ENCODE measurements around the gene MB21D2. TPM values are rescaled to one million over a fixed set of nuclear protein-coding genes. Genes with fewer than 3 reads are reported as not detected.
"Not testable (repeated sequence)": the region's sequence is repeated elsewhere in the genome, so short reads cannot be mapped to it uniquely, and the experiment has no call there.

The MB21D2 gene
- total RNA-seq (2014; rRNA removed): 10.0 and 11.0 TPM in 2 replicates
- 2.2 TPM for polyA plus RNA-seq (2012)

- DNase-seq (ENCODE audit: low read depth): peak; percentile 78
Observed at GRCh38 chr3:192917404-192918274, at the start of gene MB21D2. Gene MB21D2, minus strand, starts transcription at chr3:192917856. Its CDS starts 16 bp downstream, at chr3:192917840.

- DNase-seq (ENCODE audit: low read depth): not testable (repeated sequence)
Observed at GRCh38 chr3:192964959-192965719, 47.5 kb upstream of the MB21D2 start.

GRCh38 chr3:192959773-192960172 lies 42.1 kb upstream of the MB21D2 start:
- DNase-seq (ENCODE audit: low read depth): no peak

GRCh38 chr3:192958219-192958872 lies 40.7 kb upstream of the MB21D2 start:
- DNase-seq (ENCODE audit: low read depth): no peak

- DNase-seq (ENCODE audit: low read depth): peak; percentile 85
Observed at GRCh38 chr3:192957441-192958021, 39.9 kb upstream of the MB21D2 start.

GRCh38 chr3:192953926-192954325 lies 36.3 kb upstream of the MB21D2 start:
- no peak for DNase-seq (ENCODE audit: low read depth)

- DNase-seq (ENCODE audit: low read depth): no peak
Observed at GRCh38 chr3:192947421-192947820, 29.8 kb upstream of the MB21D2 start.

- DNase-seq (ENCODE audit: low read depth): no peak
Observed at GRCh38 chr3:192943393-192943792, 25.7 kb upstream of the MB21D2 start.

- no peak for DNase-seq (ENCODE audit: low read depth)
Observed at GRCh38 chr3:192942625-192943024, 25.0 kb upstream of the MB21D2 start.

GRCh38 chr3:192940129-192940528 lies 22.5 kb upstream of the MB21D2 start:
- DNase-seq (ENCODE audit: low read depth): no peak

- no peak for DNase-seq (ENCODE audit: low read depth)
Observed at GRCh38 chr3:192935441-192935840, 17.8 kb upstream of the MB21D2 start.

- no peak for DNase-seq (ENCODE audit: low read depth)
Observed at GRCh38 chr3:192933779-192934460, 16.3 kb upstream of the MB21D2 start.

- DNase-seq (ENCODE audit: low read depth): no peak
Observed at GRCh38 chr3:192933259-192933658, 15.6 kb upstream of the MB21D2 start.

- DNase-seq (ENCODE audit: low read depth): no peak
Observed at GRCh38 chr3:192931825-192932224, 14.2 kb upstream of the MB21D2 start.

GRCh38 chr3:192930577-192930976 lies 12.9 kb upstream of the MB21D2 start:
- DNase-seq (ENCODE audit: low read depth): no peak

- peak; percentile 69 for DNase-seq (ENCODE audit: low read depth)
Observed at GRCh38 chr3:192929755-192930547, 12.3 kb upstream of the MB21D2 start.

GRCh38 chr3:192929146-192929545 lies 11.5 kb upstream of the MB21D2 start:
- peak; percentile 18 for DNase-seq (ENCODE audit: low read depth)

- DNase-seq (ENCODE audit: low read depth): no peak
Observed at GRCh38 chr3:192928720-192929119, 11.1 kb upstream of the MB21D2 start.

- DNase-seq (ENCODE audit: low read depth): no peak
Observed at GRCh38 chr3:192928016-192928415, 10.4 kb upstream of the MB21D2 start.

- no peak for DNase-seq (ENCODE audit: low read depth)
Observed at GRCh38 chr3:192927016-192927415, 9.4 kb upstream of the MB21D2 start.

All from LHCN-M2 (cell line).